Endothelial cell of umbilical vein (primary cell): ENCODE measurements around the gene ADORA2A. TPM values are rescaled to one million over a fixed set of nuclear protein-coding genes. Genes with fewer than 3 reads are reported as not detected.

Experiments
- BruUV-seq: library from RNA; stranded (reverse); fragments of 400-500 nt; replicated peaks from 2 replicates; lab custom pipeline; 2021; lab: Mats Ljungman, UMichigan
- CTCF ChIA-PET: fragments of 300-600, 350-600 bp; sonication (Branson Sonifier 250); formaldehyde crosslinking; loops from one replicate; lab custom pipeline; 2021; ENCODE audit warnings: antibody characterized with exemption, inconsistent platforms; lab: Charles Lee
- POLR2A ChIA-PET: fragments of 300-600, 350-600 bp; sonication (Branson Sonifier 250); formaldehyde crosslinking; loops from one replicate; lab custom pipeline; 2021; ENCODE audit warnings: antibody characterized with exemption, inconsistent platforms; lab: Charles Lee
- DNase-seq: peaks from one replicate; pipeline ENCODE4 v3.0.0-alpha.2; 2011; ENCODE audit warnings: low read depth, low spot score
- FAIRE-seq: peaks from 2 replicates; lab custom pipeline; 2011; peaks lifted over from hg19 to GRCh38; lab: Jason Lieb, UNC
- H2AFZ ChIP-seq: 2 replicates; pipeline ENCODE4 v1.6.0; 2012; ENCODE audit warnings: low read depth, low read length, control low read depth, inconsistent platforms
- H3K27ac ChIP-seq: 2 replicates; pipeline ENCODE4 v1.5.1; 2011; ENCODE audit warnings: low read depth, mild to moderate bottlenecking, control low read depth, low read length, moderate library complexity; ENCODE audit not compliant: insufficient read depth
- H3K27me3 ChIP-seq, 2 experiments: 2 replicates each; pipeline versions ENCODE4 v1.6.0 to v1.6.1; 2011; ENCODE audit warnings: low read length in 2 of 2, mixed read lengths in 1 of 2; ENCODE audit not compliant: control insufficient read depth in 2 of 2, insufficient read depth in 2 of 2
- H3K36me3 ChIP-seq, 2 experiments: 2 replicates in 1 of 2; 3 replicates in 1 of 2; pipeline ENCODE4 v1.5.1; 2011; ENCODE audit warnings: low read length in 2 of 2, mild to moderate bottlenecking in 1 of 2, moderate library complexity in 1 of 2; ENCODE audit not compliant: control insufficient read depth in 2 of 2, insufficient read depth in 2 of 2; ENCODE audit errors: extremely low read depth in 1 of 2
- H3K4me1 ChIP-seq: 3 replicates; pipeline ENCODE4 v1.5.1; 2011; ENCODE audit warnings: mild to moderate bottlenecking, low read length; ENCODE audit not compliant: control insufficient read depth, insufficient read depth; ENCODE audit errors: extremely low read depth
- H3K4me2 ChIP-seq: 2 replicates; pipeline ENCODE4 v1.6.1; 2011; ENCODE audit warnings: low read length, control low read depth, mixed read lengths; ENCODE audit not compliant: insufficient read depth
- H3K4me3 ChIP-seq, 3 experiments: fragments of 200-600 bp in 1 of 3; sonication (generic), shearing (Covaris generic) in 1 of 3; replicated peaks in 1 of 3; 2 replicates each; pipeline ENCODE4 v1.5.1; 2011 to 2016; ENCODE audit warnings: control low read depth in 3 of 3, low read length in 3 of 3, mild to moderate bottlenecking in 2 of 3, inconsistent platforms in 1 of 3, low read depth in 1 of 3, moderate library complexity in 1 of 3; ENCODE audit not compliant: insufficient read depth in 1 of 3
- H3K79me2 ChIP-seq: 2 replicates; pipeline ENCODE4 v1.6.0; 2012; ENCODE audit warnings: low read length, inconsistent platforms; ENCODE audit not compliant: control insufficient read depth, insufficient read depth
- H3K9ac ChIP-seq: replicated peaks from 2 replicates; pipeline ENCODE3; 2011; ENCODE audit warnings: low read length, control low read depth; ENCODE audit not compliant: insufficient read depth; ENCODE audit errors: extremely low read depth
- H3K9me1 ChIP-seq: replicated peaks from 3 replicates; pipeline ENCODE4 v1.6.0; 2011; ENCODE audit warnings: mild to moderate bottlenecking, low read length; ENCODE audit not compliant: control insufficient read depth, insufficient read depth; ENCODE audit errors: extremely low read depth
- H3K9me3 ChIP-seq: replicated peaks from 2 replicates; pipeline ENCODE4 v1.5.1; 2012; ENCODE audit warnings: low read length, inconsistent platforms; ENCODE audit not compliant: control insufficient read depth, insufficient read depth
- H4K20me1 ChIP-seq: replicated peaks from 2 replicates; pipeline ENCODE3; 2011; ENCODE audit warnings: mild to moderate bottlenecking, low read length; ENCODE audit not compliant: control insufficient read depth, insufficient read depth; ENCODE audit errors: extremely low read depth
- CTCF ChIP-seq, 2 donors: IDR thresholded peaks; 1 replicate in 1 of 2; 2 replicates in 1 of 2; pipeline ENCODE4 v1.5.1; 2011; ENCODE audit warnings: low read length in 2 of 2, mild to moderate bottlenecking in 2 of 2, moderate library complexity in 2 of 2, control low read depth in 1 of 2, inconsistent platforms in 1 of 2, low read depth in 1 of 2; ENCODE audit not compliant: insufficient read depth in 1 of 2; ENCODE audit errors: extremely low read depth in 1 of 2
- EZH2 ChIP-seq: IDR thresholded peaks from 2 replicates; pipeline ENCODE4 v1.6.1; 2012; ENCODE audit warnings: borderline replicate concordance, low read depth, mild to moderate bottlenecking, moderate library complexity, low read length, inconsistent platforms; ENCODE audit not compliant: severe bottlenecking
- FOS ChIP-seq: IDR thresholded peaks from 2 replicates; pipeline ENCODE4 v1.6.1; 2011; ENCODE audit warnings: mild to moderate bottlenecking, low read length, moderate library complexity, borderline replicate concordance; ENCODE audit not compliant: insufficient read depth
- GATA2 ChIP-seq: IDR thresholded peaks from 2 replicates; pipeline ENCODE4 v1.7.0; 2011; ENCODE audit warnings: low read depth, mild to moderate bottlenecking, moderate library complexity, mixed read lengths, low read length; ENCODE audit not compliant: insufficient read length, insufficient read depth
- JUN ChIP-seq: IDR thresholded peaks from 2 replicates; pipeline ENCODE4 v1.6.1; 2011; ENCODE audit warnings: borderline replicate concordance, low read depth; ENCODE audit not compliant: insufficient read length, insufficient read depth
- MAX ChIP-seq: IDR thresholded peaks from 2 replicates; pipeline ENCODE4 v1.6.1; 2011; ENCODE audit not compliant: insufficient read depth, insufficient read length
- MYC ChIP-seq: IDR thresholded peaks from one replicate; pipeline ENCODE4 v1.6.1; 2011; ENCODE audit warnings: mild to moderate bottlenecking, low read depth, low read length
- POLR2A ChIP-seq: IDR thresholded peaks from 2 replicates; pipeline ENCODE4 v1.6.1; 2012; ENCODE audit warnings: low read depth, mild to moderate bottlenecking, control low read depth, low read length
- POLR2AphosphoS5 ChIP-seq: IDR thresholded peaks from 2 replicates; pipeline ENCODE4 v1.6.1; 2012; ENCODE audit warnings: low read depth, mild to moderate bottlenecking, control low read depth, low read length, moderate library complexity; ENCODE audit not compliant: insufficient read depth
- dilution Hi-C: fragments of 300-500 bp; cut with MboI; formaldehyde crosslinking; loops from one replicate; pipeline ENCODE4 v1.15.0; 2019; ENCODE audit warnings: low sequenced_read_pairs; ENCODE audit not compliant: extremely low pct_ligation_motif_present
- intact Hi-C: fragments of 100-400 bp; cut with micrococcal nuclease; formaldehyde crosslinking; loops from one replicate; pipeline ENCODE4 v1.10.0; 2022
- polyA plus RNA-seq, 4 experiments: library from polyadenylated mRNA; depleted of rRNA in 3 of 4; stranded (reverse) in 3 of 4; unstranded in 1 of 4; fragments of >200 nt; gene quantifications; 2 replicates each; pipeline versions ENCODE4 v1.2.1 to v1.2.3, GENCODE V29; 2011 to 2012; ENCODE audit warnings: missing spikeins in 1 of 4
- total RNA-seq: library from RNA; stranded (reverse); gene quantifications from 2 replicates; pipeline ENCODE4 v1.2.3, GENCODE V29; 2021

The ADORA2A gene
- total and polyA plus RNA-seq, 2 donors (not counting 3 experiments of a cell fraction or from before 2014, with no cell fraction given), result 20.0 to 33.1 TPM

DNA sequence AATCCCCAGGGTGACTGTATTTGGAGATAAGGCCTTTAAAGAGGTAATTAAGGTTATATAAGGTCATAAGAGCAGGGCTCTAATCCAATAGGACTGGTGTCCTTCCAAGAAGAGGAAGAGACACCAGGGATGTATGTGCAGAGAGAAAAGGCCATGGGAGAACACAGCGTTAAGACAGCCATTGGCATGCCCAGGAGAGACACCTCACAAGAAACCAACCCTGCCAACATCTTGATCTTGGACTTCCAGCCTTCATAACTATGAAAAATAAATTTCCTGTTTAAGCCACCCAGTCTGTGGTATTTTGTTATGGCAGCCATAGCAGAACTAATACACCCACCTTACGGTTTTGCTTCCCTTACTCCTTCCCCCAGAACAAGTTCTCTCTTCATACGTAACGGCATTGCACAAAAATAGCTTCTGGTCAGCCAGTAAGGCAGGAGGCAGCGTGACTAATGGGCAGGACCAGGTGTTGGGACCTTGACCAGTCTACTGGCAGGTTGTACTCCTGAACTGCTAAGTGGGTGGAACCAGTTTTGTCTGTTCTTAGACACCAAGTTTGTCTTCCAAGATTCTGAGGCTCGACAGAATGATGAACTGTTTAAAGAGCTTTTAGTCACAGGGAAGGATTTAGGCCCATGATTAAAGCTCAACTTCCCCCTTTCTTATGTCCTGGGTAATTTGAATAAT, 35.8 kb downstream of the ADORA2A start:
- Histone ChIP-seq H3K36me3 (no peaks in the 10 kb centered on the region), H3K9me1 (no peaks in the 10 kb centered on the region), H3K9me3 (no peaks in the 10 kb centered on the region), H4K20me1 (no peaks in the 10 kb centered on the region), H3K27me3 (no peaks in the 10 kb centered on the region), H2AFZ (no peak overlapping the region), H3K27ac (no peak overlapping the region), H3K9ac (no peak overlapping the region), H3K4me3 (no peak overlapping the region), H3K4me1 (peaks cover 52% of the 10 kb centered on the region), H3K4me2 (no peak overlapping the region), H3K79me2 (no peaks in the 10 kb centered on the region)
- FAIRE-seq (no peak), DNase-seq (no peak)
- no peak for TF ChIP-seq JUN
- TF ChIP-seq MYC, result no peak
- no peak for TF ChIP-seq GATA2
- POLR2A ChIA-PET, result no interaction called here
- intact Hi-C loops, result no loop called here
- dilution Hi-C loops, result loop anchor here (5.0 kb wide), 1 partner anchor 49 kb away; no protein-coding TSS in a partner anchor
- no TSS peak for BruUV-seq
- CTCF ChIA-PET, result no interaction called here

DNA sequence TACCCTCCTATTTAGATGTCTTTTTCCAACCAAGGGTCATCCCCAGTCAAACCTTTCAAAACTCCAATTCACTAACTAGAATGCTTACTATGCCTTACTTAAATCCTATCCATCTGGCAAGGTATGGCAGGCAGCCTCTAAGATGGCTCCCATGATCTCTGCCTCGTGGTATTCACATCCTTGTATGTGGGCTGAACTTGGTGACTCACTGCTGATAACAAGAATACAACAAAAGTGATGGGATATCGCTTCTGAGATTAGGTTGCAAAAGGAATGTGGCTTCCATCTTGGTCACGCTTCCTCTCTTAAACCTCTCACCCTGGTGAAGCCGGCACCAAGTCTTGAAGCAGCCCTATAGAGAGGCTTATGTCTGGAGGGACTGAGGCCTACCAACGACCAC, 38.2 kb downstream of the ADORA2A start:
- Histone ChIP-seq H3K27me3 (no peaks in the 10 kb centered on the region), H3K27ac (peak overlapping the region; percentile 76), H3K4me2 (peak overlapping the region; percentile 5), H3K36me3 (no peaks in the 10 kb centered on the region), H3K9ac (no peak overlapping the region), H4K20me1 (no peaks in the 10 kb centered on the region), H3K9me3 (no peaks in the 10 kb centered on the region), H3K4me3 (no peak overlapping the region), H3K9me1 (no peaks in the 10 kb centered on the region), H3K79me2 (no peaks in the 10 kb centered on the region), H2AFZ (peak overlapping the region; percentile 95), H3K4me1 (peaks cover 35% of the 10 kb centered on the region)
- peak; percentile 76 for DNase-seq
- dilution Hi-C loops (no loop called here), intact Hi-C loops (loop anchor here (5.0 kb wide), 1 partner anchor 38 kb away; the partner anchor contains the start of gene ADORA2A)
- ChIA-PET POLR2A (no interaction called here), CTCF (interaction anchor here (1.0 to 3.8 kb wide), 6 partner anchors 9 to 61 kb away, joined by 3 to 14 read pairs (median 4); no protein-coding TSS in a partner anchor)
- TF ChIP-seq POLR2A (no peak), POLR2AphosphoS5 (peak; percentile 57), MAX (peak; percentile 20), JUN (peak; percentile 64), EZH2 (no peak), MYC (peak; percentile 42), FOS (peak; percentile 89), CTCF (IDR thresholded peaks at IDR 0.05; ENCODE audit: extremely low read depth in 1 of 2, insufficient read depth in 1 of 2, low read depth in 1 of 2, low read length in 2 of 2) (no peak), GATA2 (peak; percentile 88)
- no peak for FAIRE-seq
- no TSS peak for BruUV-seq
